Glomerular visceral epithelial cell (primary cell): ENCODE results near the gene UQCRQ.

Experiments used
- DNase-seq: peaks from one replicate; pipeline ENCODE4 v3.0.0-alpha.2; 2016; ENCODE audit errors: extremely low spot score

UQCRQ gene

DNA sequence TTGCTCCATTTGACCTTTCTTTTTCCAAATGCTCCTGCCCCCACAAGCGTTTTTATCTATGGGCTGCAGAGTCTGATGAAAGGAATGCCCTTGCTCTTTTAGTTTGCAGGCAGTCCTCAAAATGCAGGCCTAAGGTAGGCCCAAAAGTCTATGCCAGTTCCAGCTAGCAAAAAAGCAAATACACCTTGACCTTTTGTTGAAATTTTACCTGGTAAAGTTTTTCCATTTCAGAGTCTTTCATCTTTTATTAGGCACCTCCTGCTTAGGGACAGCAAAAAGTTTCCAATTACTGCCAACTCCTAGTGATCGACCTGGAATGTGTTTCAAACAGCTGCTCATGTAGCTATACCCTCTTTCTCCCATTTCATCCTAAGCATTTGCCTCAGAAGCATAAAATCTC is 4.4 kb downstream of the UQCRQ start:
- DNase-seq, result no peak

DNA sequence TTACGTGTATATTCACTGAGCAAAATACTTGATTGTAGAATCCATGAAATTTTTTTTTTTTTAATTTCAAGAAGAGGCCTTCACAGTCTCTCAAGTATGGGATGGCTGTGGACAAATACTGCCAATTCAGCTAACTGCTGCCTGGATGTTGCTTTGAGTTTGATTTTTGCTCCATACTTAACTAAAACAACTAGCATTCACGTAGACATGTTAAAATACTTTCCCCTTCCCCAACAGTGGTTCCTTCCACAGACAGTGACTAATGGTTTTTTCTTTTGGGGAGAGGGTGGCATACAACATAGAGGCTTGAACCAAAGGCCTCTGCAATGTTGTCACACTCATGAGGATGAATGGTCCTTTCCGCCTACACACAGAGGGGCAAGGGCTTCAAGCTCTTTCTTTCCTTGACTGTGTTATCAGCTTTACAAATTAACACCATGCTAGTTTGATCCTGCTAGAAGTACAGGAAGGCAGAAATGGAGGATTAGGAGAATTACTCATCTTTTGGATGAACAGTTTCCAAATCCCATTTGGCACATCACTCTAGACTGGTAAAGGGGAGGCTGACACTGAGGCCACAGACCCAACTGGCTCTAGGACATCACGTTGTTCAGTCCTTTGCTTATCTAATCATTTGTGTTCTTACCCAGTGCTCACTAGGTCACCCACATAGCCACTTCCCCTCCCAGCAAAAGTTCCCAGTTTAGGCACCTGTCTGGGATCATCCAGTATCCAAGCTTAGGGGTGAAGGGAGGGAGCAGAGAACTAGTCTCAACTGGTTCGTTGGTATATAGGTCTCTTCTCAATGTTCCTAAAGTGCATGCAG is 5.2 kb downstream of the UQCRQ start:
- no peak for DNase-seq

DNA sequence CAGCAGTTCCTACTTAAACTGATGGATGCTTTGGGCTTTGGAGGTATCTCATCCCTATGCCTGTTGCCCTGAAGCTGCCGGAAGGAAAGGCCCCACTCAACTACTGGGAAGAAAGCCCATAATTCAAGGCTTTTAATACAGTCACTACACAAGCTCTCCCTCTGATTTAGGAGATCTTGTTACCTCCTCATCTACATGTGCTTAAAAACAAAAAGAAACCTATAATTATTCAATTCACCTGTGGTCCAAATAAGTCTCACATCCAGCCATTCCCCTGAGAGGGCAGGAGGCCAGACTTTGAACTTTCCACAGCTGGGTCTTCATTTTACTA is 6.3 kb downstream of the UQCRQ start:
- DNase-seq, result no peak

DNA sequence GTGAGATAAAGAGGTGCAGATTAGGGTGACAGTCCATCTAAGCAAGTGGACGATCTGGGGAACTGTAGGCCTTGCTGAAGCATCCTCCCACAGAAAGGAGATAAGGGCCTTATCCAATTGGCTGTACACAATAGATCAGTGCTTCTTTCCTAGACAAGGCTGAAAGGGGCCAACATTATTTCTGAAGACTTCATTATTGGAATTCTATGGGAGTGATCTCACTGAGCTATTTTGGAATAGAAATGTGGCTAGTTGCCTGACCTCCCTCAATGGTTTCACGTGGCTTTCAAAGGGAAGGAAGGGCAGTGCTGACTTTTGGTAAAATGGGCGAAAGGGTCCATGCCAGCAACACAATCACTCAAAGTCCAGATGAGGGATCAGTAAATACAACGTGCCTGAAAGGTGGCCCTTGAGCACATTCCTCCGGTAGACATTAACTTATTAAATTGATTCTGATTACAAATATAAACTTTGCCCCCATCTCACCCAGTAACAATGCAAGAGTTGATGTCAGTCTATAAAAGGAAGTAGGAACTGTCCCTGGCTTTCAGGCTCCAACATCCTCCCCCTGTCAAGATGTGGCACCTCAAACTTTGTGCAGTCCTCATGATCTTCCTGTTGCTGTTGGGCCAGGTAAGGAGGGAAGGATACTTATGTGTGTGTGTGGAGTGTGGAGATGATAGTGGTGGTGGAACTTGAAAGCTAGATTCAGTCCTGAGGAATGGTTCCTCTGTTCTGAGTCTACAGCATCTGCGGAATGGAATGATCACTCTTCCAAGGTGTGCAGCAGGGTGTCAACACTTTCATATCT is 6.9 kb downstream of the UQCRQ start, which contains the start of gene LEAP2:
Gene LEAP2 (plus strand): TSS at position 550 of the 811 bp plus-strand sequence. CDS start 27 bp downstream, at position 577.
- DNase-seq, result no peak

- DNase-seq, result no peak
These were observed 7.5 kb downstream of the UQCRQ start for GRCh38 chr5:132873930-132874271.

DNA sequence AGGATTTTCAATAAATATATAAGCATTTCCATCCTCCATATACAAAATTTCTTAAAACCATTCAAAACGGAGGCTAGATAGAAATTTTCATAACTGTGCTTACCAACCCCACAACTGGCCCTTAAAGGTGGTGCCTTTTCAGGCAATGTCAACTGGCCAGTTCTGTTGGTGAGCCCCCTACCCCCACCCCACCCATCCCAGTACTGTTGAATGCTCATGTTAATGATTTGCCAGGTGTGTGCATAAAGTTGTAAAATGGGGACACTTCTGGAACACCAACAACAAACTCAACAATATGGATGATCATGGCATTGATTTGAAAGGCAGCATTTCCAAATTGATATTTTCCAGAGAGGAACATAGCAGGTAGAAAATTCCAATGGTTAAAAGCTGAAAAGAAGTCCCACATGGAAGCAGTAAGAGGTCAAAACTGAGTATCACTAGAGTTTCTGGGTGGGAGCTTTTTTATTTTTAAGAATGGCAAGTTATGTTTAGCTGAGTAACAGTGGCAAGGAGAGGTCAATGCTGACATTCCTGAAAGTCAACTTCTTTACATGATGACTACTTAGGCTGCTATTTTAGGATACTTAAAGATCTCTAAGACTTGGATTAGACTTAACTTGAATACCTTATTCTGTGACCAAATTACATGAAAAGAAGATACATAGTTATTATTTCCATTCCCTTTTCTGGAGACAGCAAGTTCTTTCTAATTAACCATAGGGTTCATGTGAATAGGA is 9.7 kb downstream of the UQCRQ start:
- no peak for DNase-seq

DNA sequence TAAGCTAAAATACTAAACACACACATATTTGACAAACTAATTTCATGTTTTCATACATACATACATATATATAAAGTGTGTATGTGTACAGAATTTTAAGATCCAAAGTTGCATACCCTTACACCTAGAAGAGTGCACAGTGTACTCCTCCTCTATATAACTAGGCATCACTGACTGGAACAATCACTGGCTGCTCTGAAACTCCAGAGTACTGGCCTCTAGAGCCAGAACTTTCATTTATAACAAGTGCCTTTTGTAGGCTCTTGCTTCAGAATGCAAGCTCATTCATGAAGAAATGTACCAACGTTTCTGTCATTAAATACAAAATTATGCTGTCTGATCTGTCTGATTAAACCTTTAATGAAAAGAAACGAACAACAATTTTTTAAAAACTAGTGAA is 11.0 kb downstream of the UQCRQ start:
- DNase-seq, result no peak

DNA sequence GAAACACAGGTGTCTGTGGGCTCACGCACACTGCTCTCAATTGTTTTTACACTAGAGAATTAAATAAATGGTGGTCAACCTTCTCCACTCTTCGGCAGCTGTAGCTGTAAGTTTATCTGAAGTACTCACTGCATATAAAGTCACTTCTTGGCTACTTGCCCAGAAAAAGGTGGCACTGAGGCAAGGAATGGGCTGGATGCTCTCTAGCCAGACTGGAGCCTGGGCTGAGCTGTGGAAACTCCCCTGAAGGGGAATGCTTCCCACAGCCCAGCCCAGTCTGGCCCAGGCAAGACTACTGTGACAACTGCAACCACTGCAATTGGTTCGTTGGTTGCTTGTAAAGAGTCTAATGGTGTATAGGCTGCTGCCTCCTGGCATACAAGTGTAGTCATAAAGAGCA is 11.5 kb downstream of the UQCRQ start:
- DNase-seq, result peak; percentile 32

- DNase-seq, result peak; percentile 68
These were observed 16.9 kb downstream of the UQCRQ start for GRCh38 chr5:132883261-132883834.

- DNase-seq, result no peak
These were observed 18.1 kb downstream of the UQCRQ start for GRCh38 chr5:132884548-132884947.

- no peak for DNase-seq
These were observed 19.8 kb downstream of the UQCRQ start for GRCh38 chr5:132886064-132886823.

GRCh38 chr5:132887283-132887682 is 20.8 kb downstream of the UQCRQ start:
- DNase-seq, result no peak

- no peak for DNase-seq
These were observed 23.1 kb downstream of the UQCRQ start for GRCh38 chr5:132889501-132889900.

GRCh38 chr5:132890817-132891216 is 24.4 kb downstream of the UQCRQ start:
- DNase-seq, result no peak

GRCh38 chr5:132895719-132896305 is 29.4 kb downstream of the UQCRQ start:
- DNase-seq, result no peak

DNA sequence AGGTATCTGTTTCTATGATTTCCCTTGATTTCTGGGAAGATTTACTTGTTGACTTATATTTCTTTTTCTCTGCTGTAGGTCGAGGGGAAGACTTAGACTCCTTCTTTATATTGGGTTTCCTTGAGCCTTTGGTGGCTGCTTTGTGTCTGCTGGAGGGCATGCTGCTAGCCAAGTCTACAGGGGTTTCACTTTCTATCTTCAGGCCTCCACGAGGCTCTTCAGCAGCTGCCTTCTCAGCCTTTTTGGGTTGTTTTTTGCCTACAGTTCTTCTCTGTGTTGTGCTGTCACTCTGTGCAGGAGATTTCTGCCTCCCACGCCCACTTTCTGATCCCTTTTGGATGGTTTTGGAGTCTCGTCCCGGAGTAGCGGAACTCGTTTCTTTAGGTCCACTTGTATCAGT is 30.2 kb downstream of the UQCRQ start:
- no peak for DNase-seq

DNA sequence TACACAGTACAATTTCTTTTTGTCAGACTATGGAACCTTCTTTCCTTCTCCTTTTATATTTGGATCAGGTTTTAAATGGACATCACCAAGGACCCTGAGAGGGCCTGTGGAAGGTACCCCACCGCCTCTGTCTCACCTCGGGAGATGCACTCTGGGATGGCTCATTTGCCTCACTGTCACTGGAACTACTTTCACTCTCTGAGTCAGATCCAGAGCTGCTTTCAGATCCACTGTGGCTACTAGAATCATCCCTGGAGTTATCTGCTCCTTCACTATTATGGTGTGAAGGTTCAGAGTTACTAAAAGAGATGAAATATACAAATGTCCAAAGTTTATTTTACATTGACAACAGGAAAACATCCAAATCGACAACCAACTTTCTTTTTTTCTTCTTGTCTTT is 31.7 kb downstream of the UQCRQ start:
- DNase-seq, result no peak

DNA sequence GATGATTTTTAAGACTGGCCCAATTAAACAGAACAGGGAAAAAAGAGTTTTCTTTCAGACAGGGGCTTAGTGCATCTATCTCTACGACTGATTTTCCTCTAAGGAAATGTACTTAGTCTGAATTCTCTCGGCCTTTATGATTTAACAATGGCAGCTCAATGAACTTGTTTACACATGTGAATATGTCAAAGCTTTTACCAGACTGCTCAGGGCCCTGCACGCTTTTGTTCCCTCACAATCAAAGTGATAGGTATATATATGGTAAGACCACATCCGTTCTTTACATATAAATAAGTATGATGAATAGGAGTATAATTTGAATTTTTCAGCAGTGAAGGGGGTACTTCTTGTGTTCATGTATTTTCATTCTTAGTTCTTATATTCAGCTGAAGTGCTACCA is 34.6 kb downstream of the UQCRQ start:
- DNase-seq, result no peak

DNA sequence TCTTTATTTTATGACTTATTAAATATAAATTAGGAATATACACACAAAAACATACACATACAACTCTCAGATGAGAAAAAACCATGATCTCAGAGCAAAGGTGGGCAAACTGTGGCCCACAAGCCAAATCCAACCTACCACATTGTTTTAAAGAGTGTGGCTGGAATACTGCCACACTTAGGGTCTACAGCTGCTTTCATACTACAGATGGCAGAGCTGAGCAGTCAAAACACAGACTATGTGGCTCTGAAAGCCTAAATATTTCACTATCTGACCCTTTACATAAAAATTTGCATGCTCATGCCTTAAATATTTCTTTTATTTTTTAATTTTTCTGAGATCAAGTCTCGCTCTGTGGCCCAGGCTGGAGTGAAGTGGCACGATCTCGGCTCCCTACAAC is 35.3 kb downstream of the UQCRQ start:
- no peak for DNase-seq

- DNase-seq, result no peak
These were observed 39.5 kb downstream of the UQCRQ start for GRCh38 chr5:132905938-132906337.

- no peak for DNase-seq
These were observed 40.7 kb downstream of the UQCRQ start for GRCh38 chr5:132907161-132907560.
